GM12865 (cell line): ENCODE results near the gene KDM1B.
"Not testable (repeated sequence)": the region's sequence is repeated elsewhere in the genome, so short reads cannot be mapped to it uniquely, and the experiment has no call there.

Experiments
- DNase-seq: peaks from one replicate; pipeline ENCODE4 v3.0.0; 2010; ENCODE audit warnings: low read depth
- H3K4me3 ChIP-seq: 2 replicates; pipeline ENCODE4 v1.5.1; 2011; ENCODE audit warnings: mild to moderate bottlenecking, low read depth, low read length, control low read depth
- TF ChIP-seq, protein P1 (sequence below): IDR thresholded peaks from 2 replicates; pipeline ENCODE4 v1.5.1; 2011; ENCODE audit warnings: low read length, control low read depth, low read depth, inconsistent platforms; ENCODE audit not compliant: insufficient read depth; ENCODE audit errors: missing control alignments

Gene KDM1B

DNA sequence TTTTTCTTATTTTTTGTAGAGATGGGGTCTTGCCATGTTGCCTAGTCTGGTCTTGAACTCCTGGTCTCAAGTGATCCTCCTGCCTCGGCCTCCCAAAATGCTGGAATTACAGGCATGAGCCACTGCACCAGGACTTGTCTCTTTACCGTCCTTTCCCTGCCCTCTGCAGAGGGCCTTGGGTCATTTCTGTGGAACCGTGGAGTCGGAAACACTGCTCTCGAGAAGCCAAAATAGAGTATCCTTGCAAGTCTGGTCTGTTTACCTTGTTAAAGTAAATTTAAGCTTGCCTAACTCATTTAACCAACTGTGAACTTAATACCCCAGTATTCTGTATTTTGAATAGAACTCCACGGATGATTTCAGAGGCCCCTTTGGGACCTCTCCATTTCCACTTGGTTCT is 51.4 kb downstream of the KDM1B start:
- DNase-seq: no peak
- TF ChIP-seq, protein P1, sequence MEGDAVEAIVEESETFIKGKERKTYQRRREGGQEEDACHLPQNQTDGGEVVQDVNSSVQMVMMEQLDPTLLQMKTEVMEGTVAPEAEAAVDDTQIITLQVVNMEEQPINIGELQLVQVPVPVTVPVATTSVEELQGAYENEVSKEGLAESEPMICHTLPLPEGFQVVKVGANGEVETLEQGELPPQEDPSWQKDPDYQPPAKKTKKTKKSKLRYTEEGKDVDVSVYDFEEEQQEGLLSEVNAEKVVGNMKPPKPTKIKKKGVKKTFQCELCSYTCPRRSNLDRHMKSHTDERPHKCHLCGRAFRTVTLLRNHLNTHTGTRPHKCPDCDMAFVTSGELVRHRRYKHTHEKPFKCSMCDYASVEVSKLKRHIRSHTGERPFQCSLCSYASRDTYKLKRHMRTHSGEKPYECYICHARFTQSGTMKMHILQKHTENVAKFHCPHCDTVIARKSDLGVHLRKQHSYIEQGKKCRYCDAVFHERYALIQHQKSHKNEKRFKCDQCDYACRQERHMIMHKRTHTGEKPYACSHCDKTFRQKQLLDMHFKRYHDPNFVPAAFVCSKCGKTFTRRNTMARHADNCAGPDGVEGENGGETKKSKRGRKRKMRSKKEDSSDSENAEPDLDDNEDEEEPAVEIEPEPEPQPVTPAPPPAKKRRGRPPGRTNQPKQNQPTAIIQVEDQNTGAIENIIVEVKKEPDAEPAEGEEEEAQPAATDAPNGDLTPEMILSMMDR: no peak

DNA sequence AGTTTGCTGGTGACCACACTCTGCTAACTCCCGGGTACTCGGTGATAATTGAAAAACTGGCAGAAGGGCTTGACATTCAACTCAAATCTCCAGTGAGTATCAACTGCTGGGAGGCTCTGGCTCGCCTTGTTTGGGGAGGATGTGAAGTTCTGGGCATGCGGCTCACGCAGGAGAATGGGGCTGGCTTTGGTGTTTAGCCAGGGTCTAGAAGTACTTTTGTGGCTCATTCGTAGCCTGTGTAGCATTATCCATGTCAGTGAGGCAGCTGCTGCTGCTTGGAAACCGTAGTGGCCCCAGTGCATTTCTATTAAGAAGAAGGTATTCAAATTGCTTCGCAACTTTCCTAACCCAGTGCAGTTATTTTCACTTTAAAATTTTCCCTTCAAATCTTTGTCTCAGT is 52.2 kb downstream of the KDM1B start:
- DNase-seq: no peak
- TF ChIP-seq, protein P1: no peak
- no peak overlapping the region for H3K4me3 ChIP-seq

More for the DNA sequence above, 51.4 kb downstream of the KDM1B start:
- H3K4me3 ChIP-seq: no peak overlapping the region

DNA sequence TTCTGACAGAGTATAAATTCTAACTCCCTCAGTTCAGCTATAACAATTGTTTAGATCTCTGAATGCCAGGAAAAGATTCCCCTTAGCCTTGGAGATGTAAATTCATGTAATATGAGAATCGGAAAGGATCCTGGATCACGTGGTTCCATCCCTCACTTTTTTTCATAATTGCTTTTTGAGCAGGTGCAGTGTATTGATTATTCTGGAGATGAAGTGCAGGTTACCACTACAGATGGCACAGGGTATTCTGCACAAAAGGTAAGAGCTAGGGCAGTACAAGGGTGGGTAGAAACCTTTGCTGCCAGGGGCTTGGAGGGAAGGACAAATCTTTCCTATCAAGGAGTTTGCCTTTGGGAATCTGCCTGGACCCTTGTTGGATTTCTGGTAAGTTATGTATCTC is 52.7 kb downstream of the KDM1B start:
- H3K4me3 ChIP-seq: no peak overlapping the region
- DNase-seq: no peak
- TF ChIP-seq, protein P1: no peak

DNA sequence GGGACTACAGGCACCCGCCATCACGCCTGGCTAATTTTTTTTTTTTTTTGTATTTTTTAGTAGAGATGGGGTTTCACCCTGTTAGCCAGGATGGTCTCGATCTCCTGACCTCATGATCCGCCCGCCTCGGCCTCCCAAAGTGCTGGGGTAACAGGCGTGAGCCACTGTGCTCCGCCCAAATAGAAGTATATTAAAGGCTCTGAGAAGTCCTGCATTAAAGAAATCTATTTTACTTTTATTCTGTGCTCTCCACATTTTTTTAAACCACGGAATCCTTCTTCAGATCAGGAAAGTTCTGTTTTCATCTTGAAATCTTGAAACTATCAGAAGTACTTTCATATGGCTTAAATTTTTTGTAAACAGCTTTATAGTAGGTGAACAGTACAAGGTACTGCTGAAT is 53.6 kb downstream of the KDM1B start:
- not testable (repeated sequence) for H3K4me3 ChIP-seq, DNase-seq

DNA sequence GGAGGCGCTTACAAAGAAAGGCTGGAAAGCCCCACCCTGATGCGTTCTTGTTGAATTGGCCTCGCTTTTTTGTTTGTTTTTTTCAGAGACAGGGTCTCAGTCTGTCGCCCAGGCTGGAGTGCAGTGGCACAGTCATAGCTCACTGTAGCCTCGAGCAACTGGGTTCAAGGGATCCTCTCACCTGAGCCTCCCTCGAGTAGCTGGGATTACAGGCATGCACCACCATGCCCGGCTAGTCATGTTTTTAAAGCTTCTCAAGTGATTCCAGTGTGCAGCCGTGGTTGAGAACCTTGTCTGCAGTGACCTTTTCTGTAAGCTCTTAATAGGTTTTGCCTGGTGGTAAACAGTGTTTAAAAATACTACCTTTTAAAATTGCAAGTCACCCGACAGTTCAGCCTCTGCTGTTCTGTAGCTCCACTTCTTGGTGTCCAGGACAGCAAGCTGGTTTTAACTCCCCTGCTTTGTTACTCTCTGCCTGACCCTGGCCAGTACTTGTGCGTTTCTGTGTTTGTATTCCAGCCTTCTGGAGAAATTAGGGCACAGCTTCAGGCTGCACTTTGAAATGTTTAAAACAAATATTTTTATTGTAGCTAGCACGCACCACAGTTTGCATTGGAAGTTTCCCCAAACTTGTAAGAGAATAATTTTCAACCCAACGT is 54.4 kb downstream of the KDM1B start:
- no peak for DNase-seq
- TF ChIP-seq, protein P1: no peak

DNA sequence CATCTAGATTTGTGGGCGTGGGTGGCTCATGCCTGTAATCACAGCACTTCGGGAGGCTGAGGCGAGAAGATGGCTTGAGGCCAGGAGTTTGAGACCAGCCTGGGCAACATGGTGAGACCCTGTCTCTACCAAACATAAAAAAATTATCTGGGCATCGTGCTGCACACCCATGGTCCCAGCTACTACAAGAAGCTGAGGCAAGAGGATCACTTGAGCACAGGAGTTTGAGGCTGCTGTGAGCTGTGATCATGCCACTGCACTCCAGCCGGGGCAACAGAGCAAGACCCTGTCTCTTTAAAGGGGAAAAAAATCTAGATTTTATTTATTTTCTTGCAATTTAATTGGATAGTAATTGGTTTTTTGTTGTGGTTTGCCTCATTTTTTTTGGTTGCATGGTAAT is 55.5 kb downstream of the KDM1B start:
- TF ChIP-seq, protein P1: no peak
- H3K4me3 ChIP-seq: no peak overlapping the region
- no peak for DNase-seq

More for the DNA sequence above, 54.4 kb downstream of the KDM1B start:
- no peak overlapping the region for H3K4me3 ChIP-seq

DNA sequence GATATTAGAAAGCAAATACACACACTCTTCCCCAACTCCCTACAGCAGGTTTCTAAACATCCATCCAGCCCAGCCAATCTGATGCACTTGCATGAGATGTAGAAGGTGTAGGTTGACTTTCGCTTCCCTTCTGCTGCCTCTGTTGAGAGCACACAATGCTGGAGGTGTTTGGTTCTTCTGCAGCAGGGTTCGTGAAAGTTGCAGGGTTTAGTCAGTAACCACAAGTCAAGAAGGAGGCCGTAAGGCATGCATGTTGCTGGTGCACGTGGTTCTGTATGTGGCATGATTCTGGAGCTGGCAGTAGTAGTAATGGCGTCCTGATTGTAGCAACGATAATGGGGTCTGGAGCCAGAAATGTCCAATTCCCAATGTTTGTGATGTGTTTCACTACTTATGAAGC is 56.1 kb downstream of the KDM1B start:
- TF ChIP-seq, protein P1: no peak
- no peak overlapping the region for H3K4me3 ChIP-seq
- peak; percentile 94 for DNase-seq
